SK-N-SH (cell line): ENCODE data around the gene GSTCD. TPM values are rescaled to one million over a fixed set of nuclear protein-coding genes. Genes with fewer than 3 reads are reported as not detected.

Source experiments
- CTCF ChIA-PET: fragments of 300-600, 350-600 bp; formaldehyde crosslinking; extraction: SDS; loops from one replicate; lab custom pipeline; 2021; lab: Yijun Ruan, JAX
- POLR2A ChIA-PET: fragments of 350-600 bp; sonication (Branson Sonifier 250); formaldehyde crosslinking; extraction: SDS; loops from one replicate; lab custom pipeline; 2020; ENCODE audit warnings: antibody characterized with exemption, inconsistent platforms; lab: Yijun Ruan, JAX
- DNase-seq: peaks from one replicate; pipeline ENCODE4 v3.0.0; 2012
- H2AFZ ChIP-seq: fragments of 200-600 bp; sonication (generic); 2 replicates; pipeline ENCODE4 v1.8.1; 2016; ENCODE audit warnings: antibody characterized with exemption, mild to moderate bottlenecking, low read depth
- H3F3A ChIP-seq: fragments of 200-600 bp; sonication (generic); replicated peaks from 2 replicates; pipeline ENCODE3; 2016; ENCODE audit warnings: antibody characterized with exemption, mild to moderate bottlenecking; ENCODE audit not compliant: insufficient read depth
- H3K27ac ChIP-seq, 2 experiments: fragments of 200-500 bp in 1 of 2; fragments of 200-600 bp in 1 of 2; sonication (Bioruptor generic) in 1 of 2; sonication (generic), shearing (Covaris generic) in 1 of 2; 2 replicates each; pipeline versions ENCODE4 v1.5.1 to v1.6.1; 2014 to 2016; ENCODE audit warnings: low read depth in 2 of 2, inconsistent platforms in 1 of 2, low read length in 1 of 2, mild to moderate bottlenecking in 1 of 2, mixed read lengths in 1 of 2
- H3K27me3 ChIP-seq: fragments of 200-600 bp; sonication (generic), shearing (Covaris generic); 2 replicates; pipeline ENCODE4 v1.6.1; 2016; ENCODE audit warnings: mixed run types; ENCODE audit not compliant: insufficient read depth
- H3K36me3 ChIP-seq, 2 experiments: fragments of 200-500 bp in 1 of 2; fragments of 200-600 bp in 1 of 2; sonication (Bioruptor generic) in 1 of 2; sonication (generic) in 1 of 2; replicated peaks in 1 of 2; 2 replicates each; pipeline versions ENCODE3 to v1.5.1; 2014 to 2016; ENCODE audit warnings: low read length in 1 of 2, mild to moderate bottlenecking in 1 of 2; ENCODE audit not compliant: insufficient read depth in 2 of 2, control insufficient read depth in 1 of 2
- H3K4me1 ChIP-seq, 2 experiments: fragments of 200-500 bp in 1 of 2; fragments of 200-600 bp in 1 of 2; sonication (Bioruptor generic) in 1 of 2; sonication (generic), shearing (Covaris generic) in 1 of 2; 2 replicates each; pipeline versions ENCODE4 v1.5.1 to v1.6.1; 2014 to 2016; ENCODE audit warnings: low read depth in 1 of 2, low read length in 1 of 2, mixed run types in 1 of 2; ENCODE audit not compliant: insufficient read depth in 2 of 2, control insufficient read depth in 1 of 2
- H3K4me2 ChIP-seq: fragments of 200-600 bp; sonication (generic), shearing (Covaris generic); 2 replicates; pipeline ENCODE4 v1.6.1; 2017; ENCODE audit warnings: mixed run types
- H3K4me3 ChIP-seq, 2 experiments: fragments of 200-500 bp in 1 of 2; fragments of 200-600 bp in 1 of 2; sonication (Bioruptor generic) in 1 of 2; sonication (generic), shearing (Covaris generic) in 1 of 2; 2 replicates each; pipeline versions ENCODE4 v1.5.1 to v1.8.1; 2014 to 2016; ENCODE audit warnings: low read depth in 2 of 2, inconsistent platforms in 1 of 2, low read length in 1 of 2, mild to moderate bottlenecking in 1 of 2, mixed read lengths in 1 of 2, moderate library complexity in 1 of 2
- H3K79me2 ChIP-seq: fragments of 200-600 bp; sonication (generic); 2 replicates; pipeline ENCODE4 v1.8.1; 2017; ENCODE audit warnings: mild to moderate bottlenecking; ENCODE audit not compliant: insufficient read depth
- H3K9ac ChIP-seq: fragments of 200-600 bp; sonication (generic); 2 replicates; pipeline ENCODE4 v1.6.1; 2017; ENCODE audit warnings: mixed run types
- H3K9me2 ChIP-seq: fragments of 200-600 bp; sonication (generic); 2 replicates; pipeline ENCODE4 v1.6.1; 2017; ENCODE audit warnings: mixed run types
- H3K9me3 ChIP-seq: fragments of 200-600 bp; sonication (generic); 2 replicates; pipeline ENCODE4 v1.6.1; 2017; ENCODE audit warnings: mixed run types, mild to moderate bottlenecking, moderate library complexity
- H4K20me1 ChIP-seq: fragments of 200-600 bp; sonication (generic); 2 replicates; pipeline ENCODE4 v1.6.1; 2017; ENCODE audit warnings: mild to moderate bottlenecking, mixed run types; ENCODE audit not compliant: insufficient read depth
- EP300 ChIP-seq, 2 experiments: IDR thresholded peaks; 2 replicates each; pipeline versions ENCODE4 v1.4.0 to v1.6.1; 2012; ENCODE audit warnings: borderline replicate concordance in 1 of 2, low read depth in 1 of 2, low read length in 1 of 2
- EZH2phosphoT487 ChIP-seq: fragments of 200-600 bp; sonication (generic); IDR thresholded peaks from 2 replicates; pipeline ENCODE4 v1.6.1; 2017; ENCODE audit warnings: low read depth, mixed run types, mild to moderate bottlenecking, antibody characterized with exemption, moderate library complexity, borderline replicate concordance
- FOSL2 ChIP-seq: IDR thresholded peaks from 2 replicates; pipeline ENCODE4 v1.4.0; 2012; ENCODE audit warnings: low read depth, mild to moderate bottlenecking, moderate library complexity, borderline replicate concordance
- FOXJ3 ChIP-seq: sonication (generic); formaldehyde crosslinking; IDR thresholded peaks from 2 replicates; pipeline ENCODE4 v1.5.1; 2020; ENCODE audit warnings: mild to moderate bottlenecking, missing genetic modification reagents
- GABPA ChIP-seq: IDR thresholded peaks from 2 replicates; pipeline ENCODE4 v1.4.0; 2012; ENCODE audit warnings: low read depth, mild to moderate bottlenecking
- GATA2 ChIP-seq: sonication (generic); formaldehyde crosslinking; IDR thresholded peaks from 2 replicates; pipeline ENCODE4 v1.5.0; 2020; ENCODE audit warnings: mild to moderate bottlenecking, missing genetic modification reagents
- JUND ChIP-seq: IDR thresholded peaks from 2 replicates; pipeline ENCODE4 v1.4.0; 2012
- MXI1 ChIP-seq: IDR thresholded peaks from 2 replicates; pipeline ENCODE4 v1.6.1; 2012; ENCODE audit warnings: mild to moderate bottlenecking, low read depth, low read length, improper control_type of control experiment
- NFIC ChIP-seq: IDR thresholded peaks from 2 replicates; pipeline ENCODE4 v1.4.0; 2012; ENCODE audit warnings: borderline replicate concordance
- NRF1 ChIP-seq: IDR thresholded peaks from 2 replicates; pipeline ENCODE4 v1.6.1; 2012; ENCODE audit warnings: low read depth, mild to moderate bottlenecking, low read length
- POLR2AphosphoS5 ChIP-seq: IDR thresholded peaks from 2 replicates; pipeline ENCODE4 v1.6.1; 2012; ENCODE audit warnings: low read depth, low read length
- RFX5 ChIP-seq: IDR thresholded peaks from 2 replicates; pipeline ENCODE4 v1.6.1; 2012; ENCODE audit warnings: mild to moderate bottlenecking, improper control_type of control experiment, low read length
- RXRA ChIP-seq: IDR thresholded peaks from 2 replicates; pipeline ENCODE4 v1.4.0; 2012; ENCODE audit warnings: low read depth, mild to moderate bottlenecking, borderline replicate concordance
- SMC3 ChIP-seq: IDR thresholded peaks from 2 replicates; pipeline ENCODE4 v1.6.1; 2012; ENCODE audit warnings: low read depth, low read length, improper control_type of control experiment
- TAF1 ChIP-seq: IDR thresholded peaks from 2 replicates; pipeline ENCODE4 v1.6.1; 2012; ENCODE audit warnings: low read depth, mild to moderate bottlenecking, low read length, moderate library complexity, borderline replicate concordance
- TCF12 ChIP-seq: IDR thresholded peaks from 2 replicates; pipeline ENCODE4 v1.4.0; 2012
- WGBS: methylation state at CpG from one replicate; pipeline ENCODE4 v1.1.6; 2017; ENCODE audit warnings: low lambda C conversion rate; 5-methylcytosine and 5-hydroxymethylcytosine counted together
- polyA plus RNA-seq, 3 experiments: library from polyadenylated mRNA; depleted of rRNA; stranded (reverse); fragments of >200 nt; gene quantifications; 2 replicates each; pipeline ENCODE4 v1.2.3, GENCODE V29; 2012
- TF ChIP-seq, protein P1 (sequence below): fragments of 150-350 bp; IDR thresholded peaks from 2 replicates; pipeline ENCODE4 v1.6.1; 2016; ENCODE audit warnings: mild to moderate bottlenecking, low read depth, low read length
- TF ChIP-seq, protein P2 (sequence below): fragments of 200-600 bp; sonication (generic); IDR thresholded peaks from 2 replicates; pipeline ENCODE4 v1.6.1; 2017; ENCODE audit warnings: antibody characterized with exemption, mild to moderate bottlenecking, moderate library complexity
- TF ChIP-seq, protein P3 (sequence below): IDR thresholded peaks from 2 replicates; pipeline ENCODE4 v1.4.0; 2012; ENCODE audit warnings: low read depth, borderline replicate concordance
- TF ChIP-seq, protein P4 (sequence below): IDR thresholded peaks from 2 replicates; pipeline ENCODE4; 2012

The GSTCD gene
- polyA plus RNA-seq, 1 of the 3 experiments (the other 2 are of a cell fraction), result 4.8 TPM

DNA sequence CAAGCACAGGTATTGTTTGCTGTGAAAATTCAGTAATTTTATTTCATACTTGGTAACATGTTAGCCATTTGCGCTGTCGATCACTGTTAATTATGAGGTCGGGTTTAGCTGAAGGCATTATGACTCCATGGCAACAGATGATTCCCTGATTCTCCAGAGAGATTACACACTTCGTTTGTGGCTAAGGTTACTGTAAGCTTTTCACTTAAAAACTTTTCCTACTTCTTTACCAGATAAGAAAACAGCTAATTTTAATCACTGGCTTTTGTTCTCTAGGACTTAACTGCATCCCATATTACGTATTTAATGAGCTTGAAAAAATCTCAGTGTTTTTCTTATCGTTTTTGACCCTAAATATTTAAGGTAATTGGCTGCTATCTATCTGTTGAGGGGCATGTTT, 2.1 kb downstream of the GSTCD start:
- peak overlapping the region; percentile 80 for H3K4me2 ChIP-seq
- peak overlapping the region; percentile 33 for H2AFZ ChIP-seq
- H4K20me1 ChIP-seq, result no peaks in the 10 kb centered on the region

DNA sequence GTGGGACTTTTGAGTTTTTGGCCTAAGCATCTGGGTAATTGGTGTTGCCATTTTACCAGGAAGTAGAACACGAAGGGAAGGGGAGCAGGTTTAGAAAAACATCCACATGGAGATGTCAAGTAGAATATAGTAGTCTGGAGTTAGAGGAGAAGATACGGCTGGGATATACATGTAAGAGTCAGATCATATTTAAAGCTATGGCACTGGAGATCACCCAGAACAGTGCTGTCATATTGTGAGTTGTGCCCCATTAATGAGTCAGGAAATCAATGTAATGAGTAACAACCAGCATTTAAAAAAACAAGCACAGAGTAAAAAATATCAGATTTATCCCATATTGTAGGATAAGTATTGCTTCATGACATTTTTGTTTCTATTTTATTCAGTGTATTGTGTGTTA, 4.2 kb downstream of the GSTCD start:
- peaks cover 24% of the 10 kb centered on the region for H3F3A ChIP-seq
- ChIA-PET CTCF (interaction anchor here (1.8 kb wide), 1 partner anchor 192 kb away, joined by 7 read pairs; no protein-coding TSS in a partner anchor), POLR2A (no interaction called here)
- no peaks in the 10 kb centered on the region for H3K9me3 ChIP-seq
- H4K20me1 ChIP-seq, result no peaks in the 10 kb centered on the region
- peaks cover 7 to 16% of the 10 kb centered on the region in 2 experiments; a peak in 3 of 4 replicates for H3K4me1 ChIP-seq
- H3K4me2 ChIP-seq, result peak overlapping the region; percentile 43
- peak overlapping the region; percentile 35; the same call in 1 of the 2 replicates for H2AFZ ChIP-seq
- H3K9ac ChIP-seq, result no peak overlapping the region
- H3K9me2 ChIP-seq, result no peaks in the 10 kb centered on the region
- H3K27ac ChIP-seq, result peak overlapping the region; percentile 55 to 69; a peak in 3 of 4 replicates
- 25% methylated on average over 2 of the region's 2 CpGs for WGBS
- peaks cover 0 to 4% of the 10 kb centered on the region in 2 experiments for H3K36me3 ChIP-seq
- no peak for DNase-seq
- H3K27me3 ChIP-seq, result no peaks in the 10 kb centered on the region
- H3K79me2 ChIP-seq, result peaks cover 60% of the 10 kb centered on the region
- H3K4me3 ChIP-seq, result no peak overlapping the region
- TF ChIP-seq TAF1 (no peak), POLR2AphosphoS5 (peak; percentile 19; the same call in 1 of the 2 replicates), FOXJ3 (CRISPR knock-in tag) (no peak), GABPA (no peak), JUND (peak; percentile 32), GATA2 (CRISPR knock-in tag) (no peak), TCF12 (peak; percentile 84), EP300 (IDR thresholded peaks at IDR 0.05; ENCODE audit: borderline replicate concordance in 1 of 2, low read depth in 1 of 2, low read length in 1 of 2) (peak in 1 of 2 experiments; percentile 59; a peak in 3 of 4 replicates), NFIC (0 out of 2 replicates have a peak, but pooled peaks have one; percentile 14), RXRA (no peak)
- TF ChIP-seq, protein P1, sequence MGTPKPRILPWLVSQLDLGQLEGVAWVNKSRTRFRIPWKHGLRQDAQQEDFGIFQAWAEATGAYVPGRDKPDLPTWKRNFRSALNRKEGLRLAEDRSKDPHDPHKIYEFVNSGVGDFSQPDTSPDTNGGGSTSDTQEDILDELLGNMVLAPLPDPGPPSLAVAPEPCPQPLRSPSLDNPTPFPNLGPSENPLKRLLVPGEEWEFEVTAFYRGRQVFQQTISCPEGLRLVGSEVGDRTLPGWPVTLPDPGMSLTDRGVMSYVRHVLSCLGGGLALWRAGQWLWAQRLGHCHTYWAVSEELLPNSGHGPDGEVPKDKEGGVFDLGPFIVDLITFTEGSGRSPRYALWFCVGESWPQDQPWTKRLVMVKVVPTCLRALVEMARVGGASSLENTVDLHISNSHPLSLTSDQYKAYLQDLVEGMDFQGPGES, result no peak
- TF ChIP-seq, protein P2, sequence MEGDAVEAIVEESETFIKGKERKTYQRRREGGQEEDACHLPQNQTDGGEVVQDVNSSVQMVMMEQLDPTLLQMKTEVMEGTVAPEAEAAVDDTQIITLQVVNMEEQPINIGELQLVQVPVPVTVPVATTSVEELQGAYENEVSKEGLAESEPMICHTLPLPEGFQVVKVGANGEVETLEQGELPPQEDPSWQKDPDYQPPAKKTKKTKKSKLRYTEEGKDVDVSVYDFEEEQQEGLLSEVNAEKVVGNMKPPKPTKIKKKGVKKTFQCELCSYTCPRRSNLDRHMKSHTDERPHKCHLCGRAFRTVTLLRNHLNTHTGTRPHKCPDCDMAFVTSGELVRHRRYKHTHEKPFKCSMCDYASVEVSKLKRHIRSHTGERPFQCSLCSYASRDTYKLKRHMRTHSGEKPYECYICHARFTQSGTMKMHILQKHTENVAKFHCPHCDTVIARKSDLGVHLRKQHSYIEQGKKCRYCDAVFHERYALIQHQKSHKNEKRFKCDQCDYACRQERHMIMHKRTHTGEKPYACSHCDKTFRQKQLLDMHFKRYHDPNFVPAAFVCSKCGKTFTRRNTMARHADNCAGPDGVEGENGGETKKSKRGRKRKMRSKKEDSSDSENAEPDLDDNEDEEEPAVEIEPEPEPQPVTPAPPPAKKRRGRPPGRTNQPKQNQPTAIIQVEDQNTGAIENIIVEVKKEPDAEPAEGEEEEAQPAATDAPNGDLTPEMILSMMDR, result no peak
- TF ChIP-seq, protein P3, sequence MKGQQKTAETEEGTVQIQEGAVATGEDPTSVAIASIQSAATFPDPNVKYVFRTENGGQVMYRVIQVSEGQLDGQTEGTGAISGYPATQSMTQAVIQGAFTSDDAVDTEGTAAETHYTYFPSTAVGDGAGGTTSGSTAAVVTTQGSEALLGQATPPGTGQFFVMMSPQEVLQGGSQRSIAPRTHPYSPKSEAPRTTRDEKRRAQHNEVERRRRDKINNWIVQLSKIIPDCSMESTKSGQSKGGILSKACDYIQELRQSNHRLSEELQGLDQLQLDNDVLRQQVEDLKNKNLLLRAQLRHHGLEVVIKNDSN, result no peak
- TF ChIP-seq, protein P4, sequence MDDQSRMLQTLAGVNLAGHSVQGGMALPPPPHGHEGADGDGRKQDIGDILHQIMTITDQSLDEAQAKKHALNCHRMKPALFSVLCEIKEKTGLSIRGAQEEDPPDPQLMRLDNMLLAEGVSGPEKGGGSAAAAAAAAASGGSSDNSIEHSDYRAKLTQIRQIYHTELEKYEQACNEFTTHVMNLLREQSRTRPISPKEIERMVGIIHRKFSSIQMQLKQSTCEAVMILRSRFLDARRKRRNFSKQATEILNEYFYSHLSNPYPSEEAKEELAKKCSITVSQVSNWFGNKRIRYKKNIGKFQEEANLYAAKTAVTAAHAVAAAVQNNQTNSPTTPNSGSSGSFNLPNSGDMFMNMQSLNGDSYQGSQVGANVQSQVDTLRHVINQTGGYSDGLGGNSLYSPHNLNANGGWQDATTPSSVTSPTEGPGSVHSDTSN, result peak; percentile 83

More for the DNA sequence above, 2.1 kb downstream of the GSTCD start:
- Histone ChIP-seq H3K36me3 (no peaks in the 10 kb centered on the region), H3K4me3 (peak overlapping the region; percentile 73 to 97; a peak in 3 of 4 replicates), H3K79me2 (peaks cover 71% of the 10 kb centered on the region), H3F3A (peaks cover 24% of the 10 kb centered on the region), H3K27ac (peak overlapping the region in 1 of 2 experiments; percentile 81; a peak in 3 of 4 replicates), H3K9me2 (no peaks in the 10 kb centered on the region), H3K27me3 (no peaks in the 10 kb centered on the region), H3K9ac (peak overlapping the region; percentile 76; the same call in 1 of the 2 replicates), H3K4me1 (peaks cover 12 to 27% of the 10 kb centered on the region in 2 experiments; a peak in 3 of 4 replicates), H3K9me3 (no peaks in the 10 kb centered on the region)
- 32% methylated on average over 6 of the region's 6 CpGs for WGBS
- no peak for TF ChIP-seq NRF1
- TF ChIP-seq SMC3, result no peak
- TF ChIP-seq, protein P4, result peak; percentile 36; the same call in 1 of the 2 replicates
- TF ChIP-seq FOSL2, result no peak
- TF ChIP-seq EP300 (IDR thresholded peaks at IDR 0.05; ENCODE audit: borderline replicate concordance in 1 of 2, low read depth in 1 of 2, low read length in 1 of 2), result peak in 1 of 2 experiments; percentile 15; a peak in 1 of 4 replicates
- peak; percentile 96 for TF ChIP-seq RFX5
- 0 out of 2 replicates have a peak, but pooled peaks have one; percentile 46 for TF ChIP-seq MXI1
- TF ChIP-seq, protein P3, result no peak
- no peak for TF ChIP-seq POLR2AphosphoS5
- TF ChIP-seq GATA2 (CRISPR knock-in tag), result peak; percentile 72
- no peak for TF ChIP-seq TAF1
- no peak for TF ChIP-seq EZH2phosphoT487
- DNase-seq, result peak; percentile 38
- ChIA-PET POLR2A (no interaction called here), CTCF (interaction anchor here (1.5 to 2.4 kb wide), 2 partner anchors 190 to 237 kb away, joined by 5 to 9 read pairs; partner anchors contain the start of gene PPA2)
